HepG2 (cell line): Measurements from ENCODE around the gene CLASP1. TPM values are rescaled to one million over a fixed set of nuclear protein-coding genes. Genes with fewer than 3 reads are reported as not detected.

Experiments used
- ATAC-seq: fragments of 200-7000 bp; cut with Tn5 transposase; 3 replicates; pipeline ENCODE4 v1.9.1; 2020; ENCODE audit warnings: mild to moderate bottlenecking, moderate library complexity
- BruUV-seq: library from RNA; stranded (reverse); fragments of 400-500 nt; replicated peaks from 2 replicates; lab custom pipeline; 2021; lab: Mats Ljungman, UMichigan
- CTCF ChIA-PET: fragments of 300-600 bp; formaldehyde crosslinking; extraction: SDS; loops from one replicate; lab custom pipeline; 2021; ENCODE audit warnings: low total read pairs, inconsistent platforms, low intra/inter-chr PET ratio; lab: Yijun Ruan, JAX
- POLR2A ChIA-PET: fragments of 350-600 bp; sonication (Branson Sonifier 250); formaldehyde crosslinking; loops from one replicate; lab custom pipeline; 2020; ENCODE audit warnings: antibody characterized with exemption, inconsistent platforms; lab: Yijun Ruan, JAX
- DNase-seq: peaks from one replicate; pipeline ENCODE4 v3.0.0-alpha.2; 2015; ENCODE audit warnings: low spot score
- FAIRE-seq: peaks from 3 replicates; lab custom pipeline; 2011; peaks lifted over from hg19 to GRCh38; lab: Jason Lieb, UNC
- H2AFZ ChIP-seq: one replicate; pipeline ENCODE4 v1.6.1; 2011; ENCODE audit warnings: low read length, inconsistent platforms
- H3K27ac ChIP-seq: fragments of 300-600 bp; 3 replicates; pipeline ENCODE4 v1.8.0; 2011; ENCODE audit warnings: mixed run types, mild to moderate bottlenecking, mixed read lengths, low read length, inconsistent platforms; ENCODE audit not compliant: insufficient read depth; ENCODE audit errors: extremely low read length
- H3K27me3 ChIP-seq, 2 experiments: fragments of 200-600 bp in 1 of 2; 2 replicates in 1 of 2; 3 replicates in 1 of 2; pipeline versions ENCODE4 v1.6.0 to v1.8.0; 2011; ENCODE audit warnings: low read length in 2 of 2, mild to moderate bottlenecking in 2 of 2, moderate library complexity in 2 of 2, inconsistent platforms in 1 of 2; ENCODE audit not compliant: insufficient read depth in 2 of 2, control insufficient read depth in 1 of 2
- H3K36me3 ChIP-seq, 2 experiments: fragments of 200-600 bp in 1 of 2; replicated peaks in 1 of 2; 2 replicates in 1 of 2; 3 replicates in 1 of 2; pipeline versions ENCODE4 v1.5.1 to v1.8.0; 2011; ENCODE audit warnings: low read length in 2 of 2, inconsistent platforms in 1 of 2; ENCODE audit not compliant: insufficient read depth in 2 of 2, control insufficient read depth in 1 of 2
- H3K4me1 ChIP-seq: 2 replicates; pipeline ENCODE4 v1.5.1; 2012; ENCODE audit warnings: low read length, inconsistent platforms; ENCODE audit not compliant: insufficient read depth
- H3K4me2 ChIP-seq: 2 replicates; pipeline ENCODE4 v1.6.0; 2011; ENCODE audit warnings: low read depth, low read length, inconsistent platforms
- H3K4me3 ChIP-seq, 3 experiments: fragments of 200-600 bp in 1 of 3; sonication (generic), shearing (Covaris generic) in 1 of 3; replicated peaks in 1 of 3; 2 replicates each; pipeline ENCODE4 v1.5.1; 2011 to 2016; ENCODE audit warnings: low read length in 3 of 3, inconsistent platforms in 2 of 3, low read depth in 2 of 3, mild to moderate bottlenecking in 2 of 3, control low read depth in 1 of 3, mixed read lengths in 1 of 3; ENCODE audit not compliant: insufficient read depth in 1 of 3
- H3K79me2 ChIP-seq: one replicate; pipeline ENCODE4 v1.6.1; 2011; ENCODE audit warnings: low read length, inconsistent platforms; ENCODE audit not compliant: insufficient read depth
- H3K9ac ChIP-seq: 2 replicates; pipeline ENCODE4 v1.6.0; 2011; ENCODE audit warnings: mild to moderate bottlenecking, low read depth, low read length, inconsistent platforms; ENCODE audit not compliant: insufficient read depth
- H3K9me3 ChIP-seq: 2 replicates; pipeline ENCODE4 v1.5.1; 2012; ENCODE audit warnings: mild to moderate bottlenecking, low read length
- H4K20me1 ChIP-seq: 2 replicates; pipeline ENCODE4 v1.6.0; 2011; ENCODE audit warnings: inconsistent platforms, mild to moderate bottlenecking, low read length, moderate library complexity; ENCODE audit not compliant: insufficient read depth
- AGO1 ChIP-seq: fragments of 200-400 bp; formaldehyde crosslinking; IDR thresholded peaks from 2 replicates; pipeline ENCODE4 v1.6.1; 2017; ENCODE audit warnings: mild to moderate bottlenecking, low read depth, low read length, moderate library complexity; ENCODE audit not compliant: poor library complexity, severe bottlenecking
- HES4 ChIP-seq: sonication (generic); formaldehyde crosslinking; IDR thresholded peaks from 2 replicates; pipeline ENCODE4 v1.9.0; 2021; ENCODE audit warnings: mild to moderate bottlenecking, missing genetic modification reagents, borderline replicate concordance
- RERE ChIP-seq: IDR thresholded peaks from 2 replicates; pipeline ENCODE4 v1.6.1; 2016; ENCODE audit warnings: low read depth, missing genetic modification reagents, missing compliant biosample characterization
- SIX1 ChIP-seq: sonication (generic); formaldehyde crosslinking; IDR thresholded peaks from 2 replicates; pipeline ENCODE4 v1.4.0; 2020; ENCODE audit warnings: missing genetic modification reagents, borderline replicate concordance
- SYNCRIP ChIP-seq: fragments of 200-400 bp; formaldehyde crosslinking; IDR thresholded peaks from 2 replicates; pipeline ENCODE4 v1.6.1; 2018; ENCODE audit warnings: mild to moderate bottlenecking, low read depth, low read length; ENCODE audit not compliant: insufficient read depth
- THRA ChIP-seq: sonication (generic); formaldehyde crosslinking; IDR thresholded peaks from 2 replicates; pipeline ENCODE4 v1.4.0; 2020; ENCODE audit warnings: missing genetic modification reagents, borderline replicate concordance
- ZBTB33 ChIP-seq: sonication (generic); formaldehyde crosslinking; IDR thresholded peaks from 2 replicates; pipeline ENCODE4 v1.4.0; 2020; ENCODE audit warnings: missing genetic modification reagents
- ZNF446 ChIP-seq: sonication (generic); formaldehyde crosslinking; IDR thresholded peaks from 2 replicates; pipeline ENCODE4 v1.5.0; 2020; ENCODE audit warnings: mild to moderate bottlenecking, missing genetic modification reagents
- ZNF800 ChIP-seq: sonication (generic); formaldehyde crosslinking; IDR thresholded peaks from 2 replicates; pipeline ENCODE4 v1.4.0; 2020; ENCODE audit warnings: missing genetic modification reagents
- ZSCAN22 ChIP-seq: sonication (generic); formaldehyde crosslinking; IDR thresholded peaks from 2 replicates; pipeline ENCODE4 v1.4.0; 2020; ENCODE audit warnings: mild to moderate bottlenecking, missing genetic modification reagents
- WGBS: methylation state at CpG from one replicate; pipeline ENCODE4 v1.1.6; 2017; ENCODE audit warnings: low lambda C conversion rate; 5-methylcytosine and 5-hydroxymethylcytosine counted together
- in situ Hi-C: cut with HindIII; loops from 2 replicates; pipeline ENCODE4 v1.10.0; 2017; ENCODE audit warnings: low pct_unique_long_range_greater_than_20kb; ENCODE audit not compliant: extremely low pct_ligation_motif_present
- intact Hi-C: fragments of 100-400 bp; cut with micrococcal nuclease; formaldehyde crosslinking; loops from one replicate; pipeline ENCODE4 v1.10.0; 2022; ENCODE audit not compliant: unreplicated experiment
- polyA plus RNA-seq, 8 experiments: library from polyadenylated mRNA; depleted of rRNA in 3 of 8; stranded (reverse) in 7 of 8; unstranded in 1 of 8; fragments of >200 nt; fragmentation: Illumina TruSeq in 4 of 8; extraction: Trizol in 4 of 8; gene quantifications; 2 replicates each; pipeline versions ENCODE4 v1.2.1 to v1.2.3, GENCODE V29; 2011 to 2016; ENCODE audit warnings: low read depth in 4 of 8, missing spikeins in 1 of 8, mixed read lengths in 1 of 8; ENCODE audit not compliant: insufficient read depth in 1 of 8
- total RNA-seq, 5 experiments: library from RNA; depleted of rRNA; stranded (reverse); fragments of >200 nt; fragmentation: Illumina TruSeq; extraction: Trizol; gene quantifications; 2 replicates each; pipeline ENCODE4 v1.2.3, GENCODE V29; 2016; ENCODE audit warnings: low read depth in 1 of 5

Gene CLASP1
- total and polyA plus RNA-seq, 2 of the 13 experiments (the other 11 are each of a cell fraction or from before 2014, with no cell fraction given), result 11.7 to 47.9 TPM

GRCh38 chr2:121688820-121689219 is 39.6 kb upstream of the CLASP1 start (continued):
- TF ChIP-seq ZBTB33 (CRISPR knock-in tag), result no peak
- TF ChIP-seq ZNF800 (CRISPR knock-in tag), result no peak
- TF ChIP-seq ZSCAN22, result no peak
- no peak for TF ChIP-seq SIX1
- no peak for TF ChIP-seq THRA (CRISPR knock-in tag)

GRCh38 chr2:121686902-121687301 is 37.6 kb upstream of the CLASP1 start:
- Histone ChIP-seq H3K4me1 (peaks cover 34% of the 10 kb centered on the region), H3K9me3 (peaks cover 21% of the 10 kb centered on the region), H3K79me2 (no peaks in the 10 kb centered on the region), H3K36me3 (no peaks in the 10 kb centered on the region), H3K4me2 (no peak overlapping the region), H3K27me3 (no peaks in the 10 kb centered on the region), H3K27ac (no peak overlapping the region), H3K4me3 (no peak overlapping the region), H2AFZ (no peak overlapping the region), H4K20me1 (no peaks in the 10 kb centered on the region), H3K9ac (no peak overlapping the region)
- DNase-seq, result no peak
- no TSS peak for BruUV-seq
- 50% methylated on average over 2 of the region's 2 CpGs for WGBS
- no peak for FAIRE-seq
- in situ Hi-C loops (no loop called here), intact Hi-C loops (loop anchor here (5.0 kb wide), 1 partner anchor 40 kb away; the partner anchor contains the start of gene CLASP1)
- no peak for ATAC-seq
- CTCF ChIA-PET, result no interaction called here
- POLR2A ChIA-PET, result interaction anchor here (1.6 kb wide), 1 partner anchor 10 kb away, joined by 4 read pairs; no protein-coding TSS in a partner anchor
- TF ChIP-seq HES4 (CRISPR knock-in tag), result no peak
- no peak for TF ChIP-seq SYNCRIP
- no peak for TF ChIP-seq RERE
- TF ChIP-seq ZNF446 (CRISPR knock-in tag), result no peak
- TF ChIP-seq AGO1, result no peak
